Keratinocyte (primary cell): ENCODE results near the gene RBBP5. TPM values are rescaled to one million over a fixed set of nuclear protein-coding genes. Genes with fewer than 3 reads are reported as not detected.

ENCODE experiments used
- DNase-seq: peaks from one replicate; pipeline ENCODE4 v3.0.0-alpha.2; 2011; ENCODE audit warnings: low read depth, missing footprints, low spot score
- FAIRE-seq: peaks from 2 replicates; lab custom pipeline; 2011; peaks lifted over from hg19 to GRCh38; lab: Jason Lieb, UNC
- H2AFZ ChIP-seq: 2 replicates; pipeline ENCODE4 v1.6.0; 2012; ENCODE audit warnings: low read length, control low read depth, inconsistent platforms; ENCODE audit not compliant: control insufficient read depth
- H3K27ac ChIP-seq: 2 replicates; pipeline ENCODE4 v1.5.1; 2011; ENCODE audit warnings: low read length; ENCODE audit not compliant: control insufficient read depth, insufficient read depth
- H3K27me3 ChIP-seq: 3 replicates; pipeline ENCODE4 v1.6.0; 2011; ENCODE audit warnings: low read length; ENCODE audit not compliant: control insufficient read depth, insufficient read depth; ENCODE audit errors: extremely low read depth
- H3K36me3 ChIP-seq, 2 experiments: 2 replicates in 1 of 2; 3 replicates in 1 of 2; pipeline ENCODE4 v1.5.1; 2011; ENCODE audit warnings: low read length in 2 of 2, mild to moderate bottlenecking in 1 of 2; ENCODE audit not compliant: control insufficient read depth in 2 of 2, insufficient read depth in 2 of 2; ENCODE audit errors: extremely low read depth in 1 of 2
- H3K4me1 ChIP-seq: 3 replicates; pipeline ENCODE4 v1.5.1; 2011; ENCODE audit warnings: low read length; ENCODE audit not compliant: control insufficient read depth, insufficient read depth; ENCODE audit errors: extremely low read depth
- H3K4me2 ChIP-seq: 3 replicates; pipeline ENCODE4 v1.6.0; 2011; ENCODE audit warnings: low read depth, low read length; ENCODE audit not compliant: control insufficient read depth, insufficient read depth; ENCODE audit errors: extremely low read depth
- H3K4me3 ChIP-seq, 3 experiments: fragments of 200-600 bp in 1 of 3; sonication (generic) in 1 of 3; 2 replicates in 2 of 3; 3 replicates in 1 of 3; pipeline ENCODE4 v1.5.1; 2011 to 2016; ENCODE audit warnings: low read length in 3 of 3, mild to moderate bottlenecking in 3 of 3, control low read depth in 2 of 3, inconsistent platforms in 1 of 3, low read depth in 1 of 3, mixed read lengths in 1 of 3, mixed run types in 1 of 3, moderate library complexity in 1 of 3; ENCODE audit not compliant: control insufficient read depth in 2 of 3, insufficient read depth in 2 of 3; ENCODE audit errors: extremely low read depth in 1 of 3
- H3K79me2 ChIP-seq: 2 replicates; pipeline ENCODE4 v1.6.0; 2012; ENCODE audit warnings: low read length; ENCODE audit not compliant: control insufficient read depth, insufficient read depth
- H3K9ac ChIP-seq: 3 replicates; pipeline ENCODE4 v1.6.0; 2011; ENCODE audit warnings: low read length; ENCODE audit not compliant: control insufficient read depth, insufficient read depth; ENCODE audit errors: extremely low read depth
- H3K9me1 ChIP-seq: 3 replicates; pipeline ENCODE4 v1.6.0; 2011; ENCODE audit warnings: low read length; ENCODE audit not compliant: control insufficient read depth, insufficient read depth; ENCODE audit errors: extremely low read depth
- H3K9me3 ChIP-seq: 2 replicates; pipeline ENCODE4 v1.5.1; 2012; ENCODE audit warnings: low read depth, low read length; ENCODE audit not compliant: control insufficient read depth
- H4K20me1 ChIP-seq: 3 replicates; pipeline ENCODE4 v1.6.0; 2011; ENCODE audit warnings: low read length; ENCODE audit not compliant: control insufficient read depth, insufficient read depth; ENCODE audit errors: extremely low read depth
- CTCF ChIP-seq, 3 experiments: IDR thresholded peaks in 1 of 3; conservative IDR thresholded peaks in 1 of 3; optimal IDR thresholded peaks in 1 of 3; 2 replicates in 2 of 3; 3 replicates in 1 of 3; pipeline versions ENCODE3 to v1.5.1; 2011; ENCODE audit warnings: low read length in 3 of 3, mild to moderate bottlenecking in 3 of 3, moderate library complexity in 2 of 3, control low read depth in 1 of 3, inconsistent platforms in 1 of 3; ENCODE audit not compliant: insufficient read depth in 2 of 3; ENCODE audit errors: extremely low read depth in 1 of 3
- EZH2 ChIP-seq: IDR thresholded peaks from one replicate; pipeline ENCODE4 v1.6.1; 2012; ENCODE audit warnings: inconsistent platforms, mild to moderate bottlenecking, low read length, moderate library complexity
- dilution Hi-C: fragments of 300-500 bp; cut with MboI; formaldehyde crosslinking; loops from one replicate; pipeline ENCODE4 v1.7.0; 2020; ENCODE audit warnings: low sequenced_read_pairs; ENCODE audit not compliant: extremely low pct_ligation_motif_present
- polyA plus RNA-seq, 5 experiments: library from polyadenylated mRNA; depleted of rRNA in 3 of 5; stranded (reverse) in 3 of 5; stranded (forward) in 1 of 5; unstranded in 1 of 5; fragments of >200 nt; gene quantifications; 1 replicate in 1 of 5; 2 replicates in 3 of 5; 3 replicates in 1 of 5; pipeline versions ENCODE4 v1.2.1 to v1.2.3, GENCODE V29; 2011 to 2012; ENCODE audit warnings: missing spikeins in 2 of 5, low read depth in 1 of 5, low replicate concordance in 1 of 5

Gene RBBP5
- polyA plus RNA-seq, 1 donor (not counting 4 experiments of a cell fraction or from before 2014, with no cell fraction given): 12.3 TPM

GRCh38 chr1:205098242-205098641, 23.5 kb downstream of the RBBP5 start:
- H3K4me1 ChIP-seq: no peaks in the 10 kb centered on the region
- peaks cover 24 to 34% of the 10 kb centered on the region in 2 experiments for H3K36me3 ChIP-seq
- no peak for FAIRE-seq
- H3K9me1 ChIP-seq: no peaks in the 10 kb centered on the region
- H3K4me3 ChIP-seq: no peak overlapping the region
- dilution Hi-C loops: no loop called here
- no peak overlapping the region for H3K4me2 ChIP-seq
- TF ChIP-seq CTCF (optimal IDR thresholded peaks at IDR 0.05 in 1 of 3, IDR thresholded peaks at IDR 0.05 in 1 of 3, conservative IDR thresholded peaks at IDR 0.05 in 1 of 3; ENCODE audit: extremely low read depth in 1 of 3, insufficient read depth in 2 of 3, low read length in 3 of 3): no peak
- H3K27ac ChIP-seq: no peak overlapping the region
- DNase-seq: no peak
- H3K9ac ChIP-seq: no peak overlapping the region
- H3K9me3 ChIP-seq: no peaks in the 10 kb centered on the region
- no peak overlapping the region for H2AFZ ChIP-seq
- no peaks in the 10 kb centered on the region for H4K20me1 ChIP-seq
- no peaks in the 10 kb centered on the region for H3K27me3 ChIP-seq
- no peaks in the 10 kb centered on the region for H3K79me2 ChIP-seq

GRCh38 chr1:205095422-205095821, 26.4 kb downstream of the RBBP5 start:
- H3K27ac ChIP-seq: no peak overlapping the region
- DNase-seq (no peak), FAIRE-seq (no peak)
- no peak overlapping the region for H3K4me2 ChIP-seq
- dilution Hi-C loops: no loop called here
- no peaks in the 10 kb centered on the region for H4K20me1 ChIP-seq
- no peaks in the 10 kb centered on the region for H3K79me2 ChIP-seq
- no peaks in the 10 kb centered on the region for H3K27me3 ChIP-seq
- H2AFZ ChIP-seq: no peak overlapping the region
- no peaks in the 10 kb centered on the region for H3K4me1 ChIP-seq
- TF ChIP-seq EZH2 (no peak), CTCF (optimal IDR thresholded peaks at IDR 0.05 in 1 of 3, IDR thresholded peaks at IDR 0.05 in 1 of 3, conservative IDR thresholded peaks at IDR 0.05 in 1 of 3; ENCODE audit: extremely low read depth in 1 of 3, insufficient read depth in 2 of 3, low read length in 3 of 3) (no peak)
- no peaks in the 10 kb centered on the region for H3K9me1 ChIP-seq
- no peak overlapping the region for H3K9ac ChIP-seq
- peaks cover 26 to 41% of the 10 kb centered on the region in 2 experiments for H3K36me3 ChIP-seq
- no peaks in the 10 kb centered on the region for H3K9me3 ChIP-seq
- H3K4me3 ChIP-seq: no peak overlapping the region
